GM23248 (cell line): ENCODE results near the gene WHRN.

Experiments used
- EZH2 ChIP-seq: fragments of 200-600 bp; sonication (generic); IDR thresholded peaks from 2 replicates; pipeline ENCODE4 v1.6.1; 2018; ENCODE audit warnings: antibody characterized with exemption, mild to moderate bottlenecking; ENCODE audit not compliant: insufficient read depth, poor library complexity, severe bottlenecking
- EZH2phosphoT487 ChIP-seq: fragments of 200-600 bp; sonication (generic); IDR thresholded peaks from 2 replicates; pipeline ENCODE4 v1.6.1; 2018; ENCODE audit warnings: antibody characterized with exemption, moderate library complexity, mild to moderate bottlenecking, low read depth; ENCODE audit not compliant: insufficient read depth

- no peak for TF ChIP-seq EZH2
- no peak for TF ChIP-seq EZH2phosphoT487
Measured at GRCh38 chr9:114370251-114370967, 134.9 kb downstream of the WHRN start.
